Measurements from ENCODE around the gene LPAR6.
"Not testable (repeated sequence)": the region's sequence is repeated elsewhere in the genome, so short reads cannot be mapped to it uniquely, and the experiment has no call there.

The LPAR6 gene

GRCh38 chr13:48412881-48413351 is at the start of gene LPAR6:
Gene LPAR6 (minus strand): TSS chr13:48413113. CDS start chr13:48412423, 690 bp downstream.
- ChIA-PET CTCF (interaction anchor here (0.7 to 0.9 kb wide), 2 partner anchors 170 to 286 kb away, joined by 3 read pairs; no protein-coding TSS in a partner anchor), POLR2A (no interaction called here)
- no peak for TF ChIP-seq CTCF (IDR thresholded peaks at IDR 0.05; ENCODE audit: insufficient read depth, low read length, missing control alignments)
- no peak for DNase-seq (ENCODE audit: low read depth, low spot score)
- peak within 1 kb of the TSS; percentile 58 for H3K4me3 ChIP-seq (ENCODE audit: low read depth, low read length)

- no peak for TF ChIP-seq CTCF (IDR thresholded peaks at IDR 0.05; ENCODE audit: insufficient read depth, low read length, missing control alignments)
- H3K4me3 ChIP-seq (ENCODE audit: low read depth, low read length) = no peak overlapping the region
- ChIA-PET POLR2A (no interaction called here), CTCF (no interaction called here)
- no peak for DNase-seq (ENCODE audit: low read depth, low spot score)
Observed at GRCh38 chr13:48457578-48458242, 44.8 kb upstream of the LPAR6 start.

DNA sequence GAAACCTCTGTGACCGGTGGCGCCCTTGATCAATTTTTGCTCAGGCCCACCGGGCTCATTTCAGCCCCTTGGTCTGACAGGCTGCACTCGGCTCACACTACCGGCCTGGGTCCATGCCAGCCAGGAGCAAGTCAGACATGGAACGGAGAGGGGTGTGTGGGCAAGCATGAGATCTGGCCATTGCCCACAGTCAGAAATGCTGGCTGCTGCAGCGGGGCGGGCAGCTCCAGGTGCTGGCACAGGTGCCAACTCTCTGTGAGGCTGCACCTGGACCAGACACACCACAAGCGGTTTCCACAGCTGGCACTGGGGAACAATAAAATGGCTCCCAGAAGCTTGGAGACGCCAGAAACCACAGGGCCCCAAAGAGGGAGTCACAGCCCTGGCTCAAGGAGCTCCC is 43.6 kb upstream of the LPAR6 start:
- DNase-seq (ENCODE audit: low read depth, low spot score) = no peak
- CTCF ChIA-PET = no interaction called here
- no peak for TF ChIP-seq CTCF (IDR thresholded peaks at IDR 0.05; ENCODE audit: insufficient read depth, low read length, missing control alignments)
- H3K4me3 ChIP-seq (ENCODE audit: low read depth, low read length) = no peak overlapping the region
- POLR2A ChIA-PET = no interaction called here

- POLR2A ChIA-PET = not testable (repeated sequence)
Observed at GRCh38 chr13:48451196-48451595, 38.3 kb upstream of the LPAR6 start.

GRCh38 chr13:48449656-48450055 is 36.7 kb upstream of the LPAR6 start:
- no peak overlapping the region for H3K4me3 ChIP-seq (ENCODE audit: low read depth, low read length)
- POLR2A ChIA-PET = no interaction called here
- CTCF ChIA-PET = no interaction called here
- no peak for DNase-seq (ENCODE audit: low read depth, low spot score)
- TF ChIP-seq CTCF (IDR thresholded peaks at IDR 0.05; ENCODE audit: insufficient read depth, low read length, missing control alignments) = no peak

More at GRCh38 chr13:48451196-48451595, 38.3 kb upstream of the LPAR6 start:
- DNase-seq (ENCODE audit: low read depth, low spot score); H3K4me3 ChIP-seq (ENCODE audit: low read depth, low read length); CTCF ChIA-PET: not testable (repeated sequence)

DNA sequence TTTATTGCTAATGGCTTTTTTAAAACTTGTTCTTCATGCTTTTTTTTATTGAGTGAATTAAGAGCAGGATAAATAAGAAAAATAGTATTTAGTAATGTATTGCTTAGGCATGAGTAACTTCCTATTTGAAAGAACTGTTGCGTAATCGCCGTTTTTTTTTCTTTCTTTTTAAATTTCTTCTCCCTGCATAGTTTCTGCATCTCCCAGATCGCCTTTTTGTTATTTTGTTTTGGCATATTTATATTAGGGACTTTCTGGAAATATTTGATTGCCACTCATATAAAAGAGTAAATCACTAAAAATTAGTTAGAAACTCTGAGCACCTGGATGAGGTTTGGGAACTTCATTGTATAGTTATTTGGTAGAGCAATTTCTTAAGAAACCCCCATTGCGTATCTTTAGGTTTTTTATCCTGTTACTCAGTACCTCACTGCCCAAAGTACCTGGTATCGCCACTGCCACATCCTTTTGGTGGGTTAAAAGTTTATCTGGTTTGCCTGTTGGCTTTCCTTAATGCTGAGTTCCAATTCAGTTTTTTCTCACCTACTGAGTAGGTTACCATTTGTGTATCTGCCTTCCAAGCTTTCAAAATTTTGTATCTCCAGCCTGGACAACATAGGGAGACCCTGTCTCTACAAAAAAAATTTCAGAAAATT is 36.2 kb upstream of the LPAR6 start:
- ChIA-PET CTCF (interaction anchor here (0.8 to 0.9 kb wide), 2 partner anchors 17 to 38 kb away, joined by 3 to 4 read pairs; no protein-coding TSS in a partner anchor), POLR2A (no interaction called here)
- DNase-seq (ENCODE audit: low read depth, low spot score) = no peak
- no peak overlapping the region for H3K4me3 ChIP-seq (ENCODE audit: low read depth, low read length)
- no peak for TF ChIP-seq CTCF (IDR thresholded peaks at IDR 0.05; ENCODE audit: insufficient read depth, low read length, missing control alignments)

Data from AG04449 (cell line).